ENCODE measurements around the gene F8.

The F8 gene

DNA sequence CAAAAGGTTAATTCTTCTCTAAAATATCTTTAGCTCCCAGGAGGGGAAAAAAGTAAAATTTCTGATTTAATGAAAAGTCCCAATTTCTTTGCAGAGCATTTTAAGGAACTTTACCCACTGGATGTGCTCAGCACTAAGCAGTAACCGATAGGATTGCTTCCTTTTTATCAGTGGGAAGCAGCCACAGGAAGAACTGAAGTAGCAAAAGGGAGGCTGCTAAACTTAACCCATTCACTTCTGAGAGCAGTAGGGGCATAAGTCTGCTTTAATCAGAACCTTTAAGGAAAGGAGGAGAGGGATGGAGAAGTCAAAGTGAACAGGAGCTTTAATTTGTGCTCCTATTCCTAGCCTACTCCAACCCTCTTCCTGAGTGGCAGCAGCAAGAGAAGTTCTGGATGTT, at the start of gene F8:
F8 (minus strand) TSS at position 139 of the 400 bp plus-strand sequence. CDS start 171 bp downstream, outside the sequence.
- no peak for DNase-seq (ENCODE audit: low spot score)

- DNase-seq (ENCODE audit: low spot score), result no peak
Measured at GRCh38 chrX:155071694-155072280, 49.3 kb upstream of the F8 start.

- peak; percentile 82 for DNase-seq (ENCODE audit: low spot score)
Measured at GRCh38 chrX:155070975-155071693, 48.6 kb upstream of the F8 start, which contains the start of the genes BRCC3, CMC4 and MTCP1. TSS of gene BRCC3 (plus strand) at chrX:155071508. CDS start at chrX:155071528, 20 bp downstream. TSS of gene CMC4 (minus strand) at chrX:155071136. CDS start at chrX:155064023, 7,113 bp downstream. TSS of gene MTCP1 (minus strand) at chrX:155071136. CDS start at chrX:155066010, 5,126 bp downstream.

DNA sequence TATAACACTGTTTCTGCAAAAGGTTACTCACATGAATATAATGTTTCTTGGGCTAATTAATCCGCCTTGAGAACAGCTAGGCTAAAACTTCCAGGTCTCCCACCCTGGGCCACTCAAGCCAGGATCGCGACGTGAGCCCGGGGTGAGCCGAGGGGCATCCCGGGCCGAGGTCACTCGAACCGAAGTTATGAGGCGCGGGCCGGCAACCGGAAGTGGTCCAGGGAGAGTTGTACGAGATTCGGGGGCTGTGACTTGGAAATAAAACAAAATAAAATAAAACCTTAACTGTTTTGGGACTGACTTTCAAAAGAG, 48.1 kb upstream of the F8 start:
- peak; percentile 1 for DNase-seq (ENCODE audit: low spot score)

DNA sequence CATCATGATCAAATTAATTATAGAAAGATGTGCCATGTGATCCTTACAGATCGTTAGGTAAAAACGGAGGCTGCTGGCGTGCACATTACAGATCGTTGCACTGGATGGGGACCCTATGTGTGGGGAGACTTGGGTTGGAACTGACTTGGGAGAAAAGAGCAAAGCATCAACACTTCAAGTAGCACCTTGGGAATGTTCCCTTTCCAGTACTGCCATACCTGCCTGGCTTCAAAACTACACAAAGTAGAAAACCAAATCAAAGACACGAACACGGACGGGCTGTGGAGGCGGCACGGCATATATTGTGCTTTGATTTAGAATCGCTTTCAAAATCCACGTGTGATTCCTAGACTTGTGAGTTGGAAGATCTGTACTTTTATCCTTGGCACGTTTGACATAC, 47.5 kb upstream of the F8 start:
- DNase-seq (ENCODE audit: low spot score), result no peak

DNA sequence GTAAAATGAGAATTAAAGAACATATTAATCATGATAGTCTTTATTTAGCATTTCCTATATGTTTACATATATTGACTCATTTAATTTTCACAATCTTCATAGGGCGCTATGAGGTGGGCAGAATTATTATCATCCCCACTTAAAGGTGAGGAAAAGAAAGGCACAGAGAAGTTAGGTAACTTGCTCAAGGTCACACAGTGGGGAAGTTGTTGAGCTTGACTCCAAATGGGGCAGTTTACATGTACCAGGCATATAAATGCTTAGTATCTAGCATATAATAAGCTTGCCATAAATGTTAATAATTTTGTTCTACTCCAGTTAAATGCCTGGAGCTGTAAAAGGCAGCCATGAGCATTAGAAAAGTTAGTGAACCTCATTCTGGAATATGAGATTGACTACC, 46.9 kb upstream of the F8 start:
- DNase-seq (ENCODE audit: low spot score), result no peak

DNA sequence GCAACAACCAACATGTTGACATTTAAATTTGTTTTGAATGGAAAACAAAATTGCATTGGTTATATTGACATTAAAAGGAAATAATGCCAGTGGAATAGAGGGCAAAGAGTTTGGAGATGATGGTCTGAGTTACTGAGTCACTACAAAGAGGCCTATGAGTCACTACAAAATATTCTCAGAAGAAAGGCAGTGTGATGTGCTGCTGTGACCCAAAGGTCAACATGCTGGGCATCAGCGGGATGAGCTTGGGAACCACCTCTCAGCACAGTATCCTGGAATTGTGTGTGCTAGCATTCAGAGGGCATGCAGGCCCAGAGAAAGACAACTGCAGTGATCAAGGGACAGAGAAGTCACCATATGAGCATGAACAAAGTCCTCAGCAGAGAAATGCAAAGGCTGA, 45.6 kb upstream of the F8 start:
- peak; percentile 23 for DNase-seq (ENCODE audit: low spot score)

DNA sequence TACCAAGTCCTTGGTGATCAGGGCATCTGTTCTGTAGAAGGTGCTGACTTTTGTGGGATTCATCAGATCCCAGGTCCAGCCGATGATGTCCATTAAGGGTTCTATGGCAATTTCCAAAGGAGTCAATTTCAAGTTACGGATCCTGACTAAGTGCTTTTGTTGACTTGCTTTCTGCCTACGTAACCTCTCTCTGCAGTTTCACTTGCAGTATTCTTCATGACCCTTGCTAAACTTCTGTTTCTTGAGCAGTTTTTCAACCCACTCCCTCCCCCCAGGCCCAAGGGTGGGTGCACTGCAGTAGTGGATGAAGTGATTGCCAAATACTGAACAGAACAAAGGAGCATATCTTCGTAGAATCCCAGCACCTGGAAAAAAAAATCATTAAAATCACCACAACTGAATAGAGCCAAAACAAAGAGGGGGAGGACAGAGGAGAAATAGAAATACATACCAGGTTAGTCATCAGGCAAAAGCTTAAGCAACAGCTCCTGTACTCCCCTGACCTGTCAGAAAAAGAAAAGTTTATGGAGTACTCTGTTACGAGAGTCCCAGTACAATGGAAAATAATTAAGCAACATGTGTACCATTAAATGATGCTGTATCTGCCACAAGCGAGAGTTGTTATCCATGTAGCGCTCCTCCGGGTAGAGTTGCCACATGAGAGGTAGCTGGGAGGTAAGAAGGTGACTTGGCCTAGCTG, 42.7 kb upstream of the F8 start:
- DNase-seq (ENCODE audit: low spot score), result no peak

DNA sequence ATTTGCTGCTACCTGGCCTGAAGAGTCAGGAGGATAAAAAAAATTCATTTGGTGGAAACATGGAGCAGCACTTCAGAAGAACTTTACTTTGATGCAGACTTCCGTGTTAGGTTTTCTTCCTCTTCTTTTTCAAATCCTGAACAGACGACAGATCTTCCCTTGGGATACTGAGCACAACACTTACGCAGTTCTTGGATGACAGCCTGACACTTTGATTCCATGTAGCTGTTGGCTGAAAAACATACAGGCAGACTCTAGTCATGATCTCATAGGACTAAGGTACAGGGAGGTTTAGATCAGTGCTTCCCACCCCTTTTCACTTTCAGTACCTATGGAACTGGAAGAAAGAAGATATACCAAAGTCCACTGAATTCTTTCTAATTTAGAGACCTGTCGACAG, 39.2 kb upstream of the F8 start:
- no peak for DNase-seq (ENCODE audit: low spot score)

DNA sequence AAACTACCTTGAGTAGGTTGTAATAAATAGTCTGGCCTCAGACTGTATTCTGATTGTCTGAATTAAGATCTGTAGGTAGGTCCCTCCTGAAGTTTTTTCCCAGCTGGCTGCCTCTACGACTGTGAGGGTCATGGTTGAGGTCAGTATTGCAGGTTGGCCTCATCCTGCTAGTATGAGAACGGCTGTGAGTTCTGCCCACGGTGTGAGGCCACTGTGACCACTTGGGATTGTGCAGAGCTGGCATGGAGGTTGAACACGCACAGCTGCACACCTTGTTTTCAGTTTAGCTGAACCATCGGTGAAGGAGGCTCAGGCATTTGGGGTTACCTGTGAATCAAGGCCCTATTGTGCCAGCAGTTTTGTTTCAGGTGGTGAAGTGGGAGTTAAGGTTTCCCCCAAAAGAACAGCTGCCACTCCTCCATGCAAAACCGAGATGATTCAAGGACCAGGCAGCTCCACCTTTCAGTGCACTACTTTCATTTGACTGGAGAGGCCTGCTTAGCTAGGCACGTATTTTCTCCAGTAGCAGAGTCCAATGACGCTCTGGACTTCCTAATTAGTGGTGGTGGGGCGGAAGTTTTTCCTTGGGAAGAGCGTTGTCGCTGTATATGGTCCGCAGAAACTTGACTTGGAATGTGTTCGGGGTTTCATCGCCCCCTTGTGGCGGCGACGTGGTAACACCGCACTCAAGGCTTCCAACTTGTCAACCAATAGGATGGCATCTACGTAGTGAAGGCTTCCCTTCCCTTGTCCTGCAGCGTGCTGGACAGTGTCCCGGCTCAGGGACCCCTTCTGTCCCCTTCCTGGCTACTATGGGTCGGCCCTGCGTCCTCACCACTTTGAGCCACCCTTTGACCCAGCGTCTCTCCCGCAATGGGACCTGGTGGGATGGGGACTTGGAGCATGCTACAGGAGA, 34.6 kb upstream of the F8 start:
- DNase-seq (ENCODE audit: low spot score), result peak; percentile 48

DNA sequence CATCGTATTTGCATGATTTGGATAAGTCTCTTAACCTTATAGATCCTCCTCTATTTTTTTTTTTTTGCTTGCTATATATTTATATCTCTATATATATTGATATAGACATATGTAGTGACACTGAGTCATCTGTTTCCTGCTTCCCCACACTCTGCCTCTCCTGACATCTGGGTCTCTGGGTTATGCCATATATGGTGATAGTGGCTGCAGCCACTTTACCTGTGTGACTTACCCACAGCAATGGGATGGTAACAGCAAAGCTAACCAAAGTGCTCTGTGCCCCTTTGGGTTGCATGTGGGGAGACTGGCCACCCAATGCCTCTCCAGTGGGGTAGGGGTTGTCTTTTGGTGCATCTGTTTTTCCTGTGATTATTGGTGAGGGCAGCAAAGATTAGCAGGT, 33.9 kb upstream of the F8 start:
- DNase-seq (ENCODE audit: low spot score), result no peak

GRCh38 chrX:155055494-155055893, 33.0 kb upstream of the F8 start:
- DNase-seq (ENCODE audit: low spot score), result no peak

- DNase-seq (ENCODE audit: low spot score), result no peak
Measured at GRCh38 chrX:155054255-155054654, 31.7 kb upstream of the F8 start.

DNA sequence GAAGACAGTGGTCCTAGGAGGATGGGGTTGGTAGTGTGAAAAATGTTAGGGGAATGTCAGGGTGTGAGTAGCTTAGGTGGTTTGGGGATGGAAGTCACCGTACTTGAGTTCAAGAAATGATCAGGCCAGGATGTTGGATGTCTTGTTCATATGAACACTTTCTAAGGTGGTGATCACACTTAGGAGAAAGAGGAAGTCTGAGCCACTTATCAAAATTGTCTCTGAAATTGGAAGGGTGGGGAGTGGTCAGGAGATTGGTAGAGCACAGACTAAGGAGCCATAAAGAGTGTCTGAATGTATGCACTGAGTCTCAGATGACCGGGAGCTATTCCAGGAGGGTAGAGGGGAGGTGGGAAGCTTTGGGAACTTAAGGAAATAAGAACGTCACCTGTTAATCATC, 31.1 kb upstream of the F8 start:
- DNase-seq (ENCODE audit: low spot score), result no peak

GRCh38 chrX:155052738-155053498, 30.4 kb upstream of the F8 start:
- no peak for DNase-seq (ENCODE audit: low spot score)

DNA sequence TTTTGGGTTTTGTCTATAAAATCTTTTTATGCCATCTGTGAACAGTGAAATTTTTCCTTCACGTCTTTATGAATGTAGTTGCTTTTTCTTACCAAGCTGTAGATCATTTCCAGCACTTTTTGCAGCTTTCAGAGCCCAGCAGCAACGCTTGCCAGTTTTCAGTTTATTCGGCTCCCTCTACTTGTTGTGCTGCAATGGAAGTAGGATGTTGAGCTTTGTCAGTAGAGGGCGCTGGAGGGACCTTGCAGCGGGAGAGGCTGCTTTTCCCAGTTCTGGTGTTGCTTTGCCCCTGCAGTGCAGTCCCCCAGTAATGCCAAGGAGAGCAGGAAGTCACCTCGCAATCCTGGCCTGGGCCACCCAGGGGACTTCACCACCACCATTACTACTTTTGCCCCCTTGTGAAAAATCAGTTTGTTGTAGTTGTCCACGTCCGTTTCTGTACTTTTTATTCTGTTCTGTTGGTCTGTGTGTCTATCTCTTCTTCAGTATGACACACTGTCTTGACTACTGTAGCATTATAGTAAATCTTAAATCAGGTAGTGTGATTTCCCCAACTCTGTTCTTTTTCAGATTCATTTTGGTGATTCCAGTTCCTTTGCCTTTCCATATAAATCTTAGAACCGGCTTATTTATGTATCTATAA, 26.6 kb upstream of the F8 start:
- DNase-seq (ENCODE audit: low spot score), result no peak

DNA sequence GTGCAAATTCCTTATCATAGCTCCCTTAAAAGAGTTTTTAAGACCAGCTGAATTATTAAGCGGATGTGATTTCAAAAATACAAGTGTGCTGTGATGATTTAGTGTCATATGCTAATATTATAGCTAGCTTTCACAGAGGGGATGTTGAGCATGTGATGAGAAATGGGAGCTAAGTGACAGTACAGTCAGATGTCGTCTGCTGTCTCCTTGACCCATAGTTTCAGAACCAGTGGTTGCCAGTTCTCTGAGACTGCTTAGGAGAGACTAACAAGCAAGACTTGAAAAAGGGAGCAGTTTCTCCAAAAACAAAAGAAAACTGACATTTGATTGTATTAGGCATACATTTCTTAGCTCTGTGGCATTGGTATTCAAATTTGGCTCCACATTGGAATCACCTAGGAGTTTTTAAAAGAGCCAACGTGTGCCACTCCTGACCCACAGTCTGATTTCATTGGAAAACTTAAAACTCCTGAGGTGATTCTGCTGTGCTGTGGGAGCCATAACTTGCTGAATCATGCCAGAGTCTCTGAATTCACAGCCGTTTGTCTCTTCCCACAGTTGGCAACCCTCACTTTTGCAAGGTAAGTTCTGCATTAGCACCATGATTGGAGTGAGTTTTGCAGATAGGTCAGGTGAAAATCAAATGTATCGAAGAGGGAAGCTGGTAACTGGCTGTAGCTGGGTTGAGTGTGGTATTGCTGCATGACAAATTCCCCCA, 24.4 kb upstream of the F8 start:
- DNase-seq (ENCODE audit: low spot score), result no peak

DNA sequence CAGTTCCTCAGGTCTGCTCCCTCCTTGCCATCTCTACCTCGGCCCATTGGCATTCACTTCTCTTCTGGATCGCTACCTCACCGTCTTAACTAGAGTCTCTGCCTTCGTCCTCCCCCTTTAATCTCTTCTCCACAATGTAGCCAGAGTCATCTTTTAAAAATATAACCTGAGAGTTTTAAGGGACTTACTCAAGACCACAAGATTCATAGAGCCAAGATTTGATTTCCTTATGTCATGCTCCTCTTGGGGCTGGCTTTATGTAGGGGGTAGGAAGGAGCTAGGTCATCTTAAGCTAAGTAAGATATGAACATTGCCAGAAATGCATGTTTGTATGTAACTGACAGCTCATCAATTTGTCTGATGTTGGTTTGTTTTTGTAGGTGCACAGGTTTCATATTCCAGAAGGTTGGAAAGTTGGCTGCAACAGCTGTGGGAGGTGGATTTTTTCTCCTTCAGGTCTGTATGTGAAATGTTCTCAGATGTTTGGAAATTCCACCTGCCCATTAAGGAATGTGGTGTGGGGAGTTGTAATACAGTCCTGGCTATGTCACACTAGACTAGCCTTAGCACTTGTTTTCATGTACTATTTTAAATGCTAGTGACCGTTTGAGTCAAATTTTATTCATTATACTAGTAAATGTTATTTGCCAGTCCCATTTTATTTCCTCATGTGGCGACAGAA, 23.7 kb upstream of the F8 start:
- no peak for DNase-seq (ENCODE audit: low spot score)

DNA sequence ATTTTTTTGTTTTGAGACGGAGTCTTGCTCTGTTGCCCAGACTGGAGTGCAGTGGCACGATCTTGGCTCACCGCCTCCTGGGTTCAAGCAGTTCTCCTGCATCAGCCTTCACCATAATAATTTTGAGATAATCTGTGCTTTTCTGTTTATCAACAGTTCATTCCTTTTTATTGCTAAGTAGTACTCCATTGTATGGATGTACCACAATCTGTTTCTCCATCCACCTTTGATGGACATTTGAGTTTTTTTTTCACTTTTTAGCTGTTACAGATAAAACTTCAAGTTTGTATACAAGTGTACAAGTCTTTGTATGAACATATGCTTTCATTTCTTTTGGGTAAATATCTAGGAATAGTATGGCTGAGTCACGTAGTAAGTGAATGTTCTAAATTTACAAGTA, 13.2 kb upstream of the F8 start:
- no peak for DNase-seq (ENCODE audit: low spot score)

GRCh38 chrX:155031657-155032056, 9.1 kb upstream of the F8 start:
- DNase-seq (ENCODE audit: low spot score), result no peak

Data from LoVo (cell line).